GM18511 (cell line): Measurements from ENCODE around the gene MACROD1.

Source experiments
- ATAC-seq: cut with Tn5 transposase; IDR thresholded peaks from one replicate; pipeline ENCODE4 v1.9.1; 2021; ENCODE audit warnings: mild to moderate bottlenecking, moderate library complexity; ENCODE audit not compliant: unreplicated experiment

The MACROD1 gene

DNA sequence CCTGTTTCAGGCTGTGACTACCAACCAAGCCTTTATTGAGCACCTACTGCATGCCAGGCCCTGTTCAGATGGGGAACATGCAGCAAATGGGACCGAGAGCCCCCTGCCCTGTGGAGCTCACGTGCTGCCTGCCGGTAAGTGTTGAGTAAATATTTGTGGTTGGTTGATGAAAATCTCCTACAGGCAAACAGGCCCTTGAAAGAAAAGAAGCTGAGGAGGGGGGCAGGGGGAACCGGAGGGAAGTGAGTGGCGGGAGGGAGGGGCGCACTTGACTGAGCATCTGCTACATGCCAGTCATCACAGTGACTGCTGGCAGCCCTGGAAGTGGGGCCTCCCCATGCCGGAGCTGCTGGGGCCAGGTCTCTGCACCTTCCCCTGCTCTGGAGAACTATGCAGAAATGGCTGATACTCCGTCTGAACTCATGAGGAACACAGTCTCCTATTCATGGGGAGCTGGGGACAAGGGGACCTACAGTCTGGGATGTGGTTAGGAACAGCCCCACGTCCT is 34.2 kb downstream of the MACROD1 start:
- ATAC-seq: no peak

GRCh38 chr11:64130618-64131017 is 35.3 kb downstream of the MACROD1 start:
- ATAC-seq: no peak

DNA sequence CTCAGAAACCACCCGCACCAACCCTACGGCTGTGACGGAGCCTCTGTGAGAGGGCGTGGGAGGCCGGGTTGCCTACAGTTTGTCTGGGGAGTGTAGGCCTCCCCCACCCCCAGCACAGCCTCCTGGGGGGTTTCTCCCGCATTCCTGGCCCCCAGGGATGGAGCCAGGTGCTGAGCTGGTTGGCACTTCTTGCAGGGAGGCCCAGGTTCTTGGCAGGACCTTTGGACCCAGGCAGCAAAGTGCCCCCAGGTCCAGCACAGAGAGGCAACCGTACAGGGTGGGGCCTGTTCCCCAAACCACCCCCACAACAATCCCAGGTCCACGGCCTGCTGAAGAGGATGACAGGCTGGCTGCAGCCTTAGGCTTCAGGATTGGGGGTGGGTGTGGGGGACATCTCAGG is 36.5 kb downstream of the MACROD1 start:
- ATAC-seq: no peak

DNA sequence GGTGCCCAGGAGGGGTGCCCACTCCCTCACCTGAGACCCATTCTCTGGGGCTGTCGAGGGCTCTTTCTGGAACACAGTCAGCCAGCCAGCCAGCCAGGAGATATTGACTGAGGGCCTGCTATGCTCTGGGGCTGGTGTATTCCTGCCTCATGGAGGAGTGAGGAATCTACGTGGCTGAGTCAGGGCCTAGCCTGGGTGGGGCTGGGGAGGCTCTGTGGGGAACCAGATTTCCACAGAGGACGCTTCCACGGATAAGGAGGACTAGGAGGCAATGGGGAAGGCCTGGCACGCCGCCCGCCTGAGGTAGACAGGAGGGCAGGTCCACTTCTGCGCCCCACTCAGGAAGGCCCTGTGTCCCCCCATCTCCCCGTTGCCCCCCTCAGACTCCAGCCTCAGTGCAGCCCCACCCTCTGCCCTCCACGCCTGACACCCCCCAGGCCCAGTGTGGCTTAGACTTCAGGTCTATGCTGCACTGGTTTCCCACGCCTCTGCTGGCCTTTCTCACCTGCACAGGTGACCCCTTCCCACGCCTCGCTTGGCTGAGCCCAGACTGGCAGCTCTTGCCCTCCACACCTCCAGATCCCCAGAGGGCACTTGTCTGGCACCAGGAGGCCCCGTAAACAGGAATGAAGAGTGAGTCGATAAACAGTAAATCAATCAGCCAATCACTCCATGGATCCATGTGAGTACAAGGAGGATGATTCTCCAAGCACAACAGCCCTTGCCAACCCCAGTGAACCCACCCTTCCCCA is 37.5 kb downstream of the MACROD1 start:
- no peak for ATAC-seq

DNA sequence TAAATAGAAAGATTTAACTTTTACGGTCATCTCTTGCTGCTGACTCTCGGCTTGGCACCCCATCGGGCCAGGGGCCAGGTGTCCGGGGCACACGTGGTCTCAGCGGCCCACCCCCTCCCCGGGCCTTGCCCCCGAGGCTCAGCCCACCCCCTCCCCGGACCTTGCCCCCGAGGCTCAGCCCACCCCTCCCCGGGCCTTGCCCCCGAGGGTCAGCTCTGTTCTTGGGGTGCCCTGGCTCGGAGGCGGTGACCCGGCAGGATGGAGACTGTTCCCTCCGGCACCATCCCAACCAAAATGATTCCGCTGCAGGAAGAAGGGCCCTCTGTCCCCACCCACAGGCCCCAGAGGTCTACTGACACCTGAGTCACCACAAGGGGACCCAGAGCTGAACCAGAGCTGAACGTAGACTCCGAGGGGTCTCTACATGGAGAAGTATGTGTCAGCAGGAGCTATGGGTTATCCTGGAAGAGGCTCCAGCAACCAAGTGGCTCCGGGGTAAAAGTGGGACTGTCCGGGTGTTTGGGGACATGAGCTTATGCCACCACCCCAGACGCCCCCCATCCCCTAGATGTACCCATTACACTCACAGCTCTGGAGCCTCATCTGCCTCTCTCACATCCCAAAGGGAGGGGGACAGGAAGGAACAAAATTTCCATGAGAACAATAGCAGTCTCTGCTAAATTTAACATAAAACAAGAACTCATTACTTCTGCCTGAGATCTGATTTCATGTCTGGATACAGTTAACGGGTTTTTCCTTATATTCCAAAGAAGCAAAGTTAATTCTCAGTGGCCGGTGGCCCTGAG is 38.4 kb downstream of the MACROD1 start:
- no peak for ATAC-seq

- no peak for ATAC-seq
These were observed 39.1 kb downstream of the MACROD1 start for GRCh38 chr11:64126796-64127195.

GRCh38 chr11:64126371-64126770 is 39.5 kb downstream of the MACROD1 start:
- ATAC-seq: no peak

- ATAC-seq: no peak
These were observed 40.2 kb downstream of the MACROD1 start for GRCh38 chr11:64125676-64126075.

- ATAC-seq: no peak
These were observed 41.8 kb downstream of the MACROD1 start for GRCh38 chr11:64124147-64124546.

GRCh38 chr11:64123679-64124078 is 42.2 kb downstream of the MACROD1 start:
- ATAC-seq: no peak

GRCh38 chr11:64122411-64123410 is 43.2 kb downstream of the MACROD1 start:
- no peak for ATAC-seq

- no peak for ATAC-seq
These were observed 44.1 kb downstream of the MACROD1 start for GRCh38 chr11:64121663-64122410.

DNA sequence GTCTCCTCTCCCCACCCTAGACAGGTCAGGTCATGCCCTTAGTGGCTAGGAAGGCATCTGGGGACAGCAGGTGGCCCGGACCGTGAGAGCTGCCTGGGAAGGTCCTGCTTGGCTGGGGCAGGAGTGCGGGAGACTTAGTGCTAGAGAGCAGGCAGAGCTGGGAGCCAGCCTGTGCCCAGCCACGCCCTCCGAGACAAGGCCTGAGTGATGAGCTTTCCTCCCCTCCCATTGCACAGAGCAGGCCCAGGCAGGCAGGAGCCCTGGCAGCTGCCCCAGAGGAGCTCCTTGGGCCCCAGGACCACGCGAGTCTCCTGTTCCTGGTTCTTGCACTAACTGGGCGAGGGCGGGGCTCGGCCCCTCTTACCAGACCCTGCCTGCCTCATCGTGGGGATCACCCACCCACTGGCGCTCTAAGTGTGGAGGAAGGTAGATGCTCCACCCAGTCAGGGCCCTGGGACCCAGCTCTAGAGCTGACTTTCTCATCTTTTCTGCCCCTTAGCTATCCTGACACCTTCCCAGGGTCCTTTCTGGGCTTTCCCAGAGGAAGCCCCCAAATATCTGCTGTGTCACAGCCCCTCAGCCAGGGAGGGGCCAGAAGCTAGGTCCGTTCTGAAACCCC is 44.9 kb downstream of the MACROD1 start:
- no peak for ATAC-seq

- no peak for ATAC-seq
These were observed 46.2 kb downstream of the MACROD1 start for GRCh38 chr11:64119700-64120099.

- no peak for ATAC-seq
These were observed 46.8 kb downstream of the MACROD1 start for GRCh38 chr11:64118876-64119665.

DNA sequence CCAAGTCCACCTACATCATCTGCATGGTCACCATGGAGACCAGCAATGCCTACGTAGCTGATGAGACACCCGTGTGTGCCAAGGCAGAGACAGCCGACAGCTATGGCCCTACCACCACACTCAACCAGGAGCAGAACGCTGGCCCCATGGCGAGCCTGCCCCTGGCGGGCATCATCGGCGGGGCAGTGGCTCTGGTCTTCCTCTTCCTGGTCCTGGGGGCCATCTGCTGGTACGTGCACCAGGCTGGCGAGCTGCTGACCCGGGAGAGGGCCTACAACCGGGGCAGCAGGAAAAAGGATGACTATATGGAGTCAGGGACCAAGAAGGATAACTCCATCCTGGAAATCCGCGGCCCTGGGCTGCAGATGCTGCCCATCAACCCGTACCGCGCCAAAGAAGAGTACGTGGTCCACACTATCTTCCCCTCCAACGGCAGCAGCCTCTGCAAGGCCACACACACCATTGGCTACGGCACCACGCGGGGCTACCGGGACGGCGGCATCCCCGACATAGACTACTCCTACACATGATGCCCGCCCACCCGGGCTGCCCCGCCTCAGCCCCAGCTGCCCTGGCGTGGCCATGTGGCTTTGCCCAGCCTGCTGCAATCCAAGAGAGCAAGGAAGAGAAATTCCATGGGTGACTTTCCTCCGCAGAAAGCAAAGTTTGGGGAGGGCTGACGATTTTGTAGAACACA is 48.0 kb downstream of the MACROD1 start:
- no peak for ATAC-seq

GRCh38 chr11:64115531-64116522 is 50.1 kb downstream of the MACROD1 start:
- ATAC-seq: no peak
